ENCODE measurements around the gene KCNQ1. TPM values are rescaled to one million over a fixed set of nuclear protein-coding genes. Genes with fewer than 3 reads are reported as not detected.
A peak's percentile ranks its signal among the peaks of the same experiment; 100 is the strongest.

KCNQ1 gene
- total and polyA plus RNA-seq, 7 donors: 1.1 to 25.2 (median 3.8) TPM

- Histone ChIP-seq H3K36me3 (no peaks in the 10 kb centered on the region), H3K4me1 (peaks cover 0 to 19% (median 12%) of the 10 kb centered on the region in 4 donors), H3K9me3 (no peaks in the 10 kb centered on the region), H3K4me3 (no peak overlapping the region), H3K27me3 (peaks cover 0 to 5% (median 0%) of the 10 kb centered on the region in 3 donors), H3K27ac (no peak overlapping the region)
- WGBS, 2 donors: 85 to 89% methylated on average over 18 of the region's 18 CpGs
- DNase-seq: no peak
- TF ChIP-seq POLR2A (IDR thresholded peaks at IDR 0.05): no peak
- intact Hi-C loops (cut with DNase I): no loop called here
Measured at GRCh38 chr11:2416765-2417164, 28.0 kb upstream of the KCNQ1 start.

GRCh38 chr11:2417856-2418692 lies 26.7 kb upstream of the KCNQ1 start:
- WGBS, 2 donors: 70 to 83% methylated on average over 30 of the region's 30 CpGs
- no peak for DNase-seq
- no peaks in the 10 kb centered on the region for H3K9me3 ChIP-seq
- no peaks in the 10 kb centered on the region for H3K36me3 ChIP-seq
- H3K4me3 ChIP-seq: no peak overlapping the region
- no peak overlapping the region for H3K27ac ChIP-seq
- H3K27me3 ChIP-seq: peaks cover 0 to 5% (median 0%) of the 10 kb centered on the region in 3 donors
- TF ChIP-seq CTCF (IDR thresholded peaks at IDR 0.05) (no peak), EP300 (IDR thresholded peaks at IDR 0.05) (no peak), POLR2A (IDR thresholded peaks at IDR 0.05) (no peak), POLR2AphosphoS5 (IDR thresholded peaks at IDR 0.05) (no peak)
- intact Hi-C loops (cut with DNase I): no loop called here
- peaks cover 0 to 19% (median 12%) of the 10 kb centered on the region in 4 donors for H3K4me1 ChIP-seq

- Histone ChIP-seq H3K9me3 (no peaks in the 10 kb centered on the region), H3K27ac (no peak overlapping the region), H3K4me1 (peaks cover 0 to 19% (median 12%) of the 10 kb centered on the region in 4 donors), H3K4me3 (no peak overlapping the region), H3K36me3 (no peaks in the 10 kb centered on the region), H3K27me3 (peaks cover 0 to 5% (median 0%) of the 10 kb centered on the region in 3 donors)
- TF ChIP-seq POLR2A (IDR thresholded peaks at IDR 0.05) (no peak), CTCF (IDR thresholded peaks at IDR 0.05) (no peak), POLR2AphosphoS5 (IDR thresholded peaks at IDR 0.05) (no peak), EP300 (IDR thresholded peaks at IDR 0.05) (no peak)
- intact Hi-C loops (cut with DNase I): no loop called here
- WGBS, 2 donors: 46 to 74% methylated on average over 21 of the region's 21 CpGs
- DNase-seq: no peak
Measured at GRCh38 chr11:2418693-2419360, 26.0 kb upstream of the KCNQ1 start.

GRCh38 chr11:2419638-2420501 lies 24.9 kb upstream of the KCNQ1 start:
- H3K27ac ChIP-seq: peak overlapping the region in 3 of 4 donors; percentile 17 to 63 (median 47)
- DNase-seq: peak; percentile 89
- no peak overlapping the region for H3K4me3 ChIP-seq
- WGBS, 2 donors: 13 to 54% methylated on average over 36 of the region's 36 CpGs
- no peaks in the 10 kb centered on the region for H3K36me3 ChIP-seq
- intact Hi-C loops (cut with DNase I): loop anchor here (1.0 to 5.0 kb wide), 4 partner anchors 43 to 472 kb away; partner anchors contain the start of gene CD81
- peaks cover 0 to 19% (median 12%) of the 10 kb centered on the region in 4 donors for H3K4me1 ChIP-seq
- TF ChIP-seq POLR2AphosphoS5 (IDR thresholded peaks at IDR 0.05) (no peak), CTCF (IDR thresholded peaks at IDR 0.05) (peak; percentile 67 to 86 (median 82)), EP300 (IDR thresholded peaks at IDR 0.05) (no peak), POLR2A (IDR thresholded peaks at IDR 0.05) (no peak)
- H3K27me3 ChIP-seq: peaks cover 0 to 5% (median 0%) of the 10 kb centered on the region in 3 donors
- H3K9me3 ChIP-seq: no peaks in the 10 kb centered on the region

Data from sigmoid colon (tissue), 7 donors.